HL-60 (cell line): ENCODE measurements around the gene OR6T1.

Experiments
- DNase-seq, 2 experiments: peaks; one replicate each; pipeline ENCODE4 v3.0.0-alpha.2; 2010 to 2020; ENCODE audit warnings: low read depth in 1 of 2, low spot score in 1 of 2
- H3K27ac ChIP-seq: fragments of 250-450 bp; sonication (Bioruptor Pico); replicated peaks from 2 replicates; pipeline ENCODE4 v1.5.1; 2020; ENCODE audit warnings: mild to moderate bottlenecking, moderate library complexity
- H3K27me3 ChIP-seq: fragments of 250-450 bp; sonication (Bioruptor Pico); 2 replicates; pipeline ENCODE4 v1.5.1; 2021; ENCODE audit warnings: mild to moderate bottlenecking, moderate library complexity; ENCODE audit not compliant: insufficient read depth, poor library complexity, severe bottlenecking
- H3K4me3 ChIP-seq: replicated peaks from 2 replicates; pipeline ENCODE4 v1.5.1; 2011; ENCODE audit warnings: mild to moderate bottlenecking, control low read depth, low read length; ENCODE audit not compliant: insufficient read depth
- CTCF ChIP-seq: IDR thresholded peaks from one replicate; pipeline ENCODE4 v1.5.1; 2011; ENCODE audit warnings: low read length, control low read depth, inconsistent platforms; ENCODE audit not compliant: insufficient read depth
- GABPA ChIP-seq: IDR thresholded peaks from 2 replicates; pipeline ENCODE4 v1.6.1; 2012; ENCODE audit warnings: low read depth
- POLR2AphosphoS5 ChIP-seq: IDR thresholded peaks from 2 replicates; pipeline ENCODE4 v1.6.1; 2012; ENCODE audit warnings: low read depth
- REST ChIP-seq: IDR thresholded peaks from 2 replicates; pipeline ENCODE4 v1.6.1; 2012; ENCODE audit warnings: low read depth; ENCODE audit not compliant: insufficient replicate concordance
- SPI1 ChIP-seq: IDR thresholded peaks from 2 replicates; pipeline ENCODE4 v1.6.1; 2012; ENCODE audit warnings: low read depth, mild to moderate bottlenecking, borderline replicate concordance

The OR6T1 gene

GRCh38 chr11:123924027-123924426 lies 19.6 kb downstream of the OR6T1 start:
- no peak for TF ChIP-seq SPI1
- TF ChIP-seq POLR2AphosphoS5 = no peak
- TF ChIP-seq REST = no peak
- TF ChIP-seq CTCF = no peak
- TF ChIP-seq GABPA = no peak
- Histone ChIP-seq H3K27me3 (no peaks in the 10 kb centered on the region), H3K4me3 (no peak overlapping the region), H3K27ac (no peak overlapping the region)
- no peak for DNase-seq

GRCh38 chr11:123920943-123921342 lies 22.7 kb downstream of the OR6T1 start:
- no peak for TF ChIP-seq SPI1
- no peak for DNase-seq
- H3K4me3 ChIP-seq = no peak overlapping the region
- H3K27me3 ChIP-seq = no peaks in the 10 kb centered on the region
- no peak overlapping the region for H3K27ac ChIP-seq

- H3K27me3 ChIP-seq = no peaks in the 10 kb centered on the region
- no peak for DNase-seq
- no peak overlapping the region for H3K27ac ChIP-seq
- no peak for TF ChIP-seq CTCF
- TF ChIP-seq POLR2AphosphoS5 = no peak
- no peak for TF ChIP-seq GABPA
- TF ChIP-seq REST = no peak
- no peak for TF ChIP-seq SPI1
- H3K4me3 ChIP-seq = no peak overlapping the region
Observed at GRCh38 chr11:123905826-123906225, 37.8 kb downstream of the OR6T1 start.

- no peaks in the 10 kb centered on the region for H3K27me3 ChIP-seq
- TF ChIP-seq CTCF (no peak), POLR2AphosphoS5 (no peak), REST (no peak), SPI1 (no peak), GABPA (no peak)
- no peak for DNase-seq
- H3K4me3 ChIP-seq = no peak overlapping the region
- no peak overlapping the region for H3K27ac ChIP-seq
Observed at GRCh38 chr11:123904932-123905331, 38.7 kb downstream of the OR6T1 start.
